ENCODE results near the gene RBBP9. TPM values are rescaled to one million over a fixed set of nuclear protein-coding genes. Genes with fewer than 3 reads are reported as not detected.

Gene RBBP9
- total and polyA plus RNA-seq, 2 of the 4 experiments (the other 2 are of a cell fraction) = 4.8 to 31.4 TPM

- Histone ChIP-seq H3K27ac (ENCODE audit: insufficient read depth, low read length) (no peak overlapping the region), H3K18ac (ENCODE audit: low read depth, low read length) (no peak overlapping the region), H3K4me3 (ENCODE audit: insufficient read depth, low read depth, low read length) (no peak overlapping the region), H2AK5ac (ENCODE audit: low read depth, low read length) (no peak overlapping the region), H3K27me3 (ENCODE audit: control insufficient read depth, insufficient read depth, low read length) (no peaks in the 10 kb centered on the region), H3K36me3 (ENCODE audit: control insufficient read depth, insufficient read depth, low read length) (no peaks in the 10 kb centered on the region), H2AFZ (replicated peaks; ENCODE audit: low read length, poor library complexity) (no peak overlapping the region), H2AK9ac (replicated peaks; ENCODE audit: low read depth, low read length, poor library complexity) (no peak overlapping the region), H3K4me1 (ENCODE audit: control insufficient read depth, insufficient read depth, low read length) (peaks cover 2% of the 10 kb centered on the region; the same call in 1 of the 2 replicates), H3K9me3 (ENCODE audit: control insufficient read depth, insufficient read depth, low read length) (no peaks in the 10 kb centered on the region), H2BK120ac (ENCODE audit: low read depth, low read length) (no peak overlapping the region), H3K9ac (ENCODE audit: low read depth, low read length) (no peak overlapping the region), H3K4me2 (ENCODE audit: low read depth, low read length) (no peak overlapping the region), H3K14ac (replicated peaks; ENCODE audit: low read depth, low read length) (no peak overlapping the region), H4K91ac (ENCODE audit: insufficient read depth, low read depth, low read length) (no peak overlapping the region), H4K5ac (ENCODE audit: low read depth, low read length) (no peak overlapping the region), H3K9me1 (ENCODE audit: insufficient read depth, low read length) (peaks cover 5% of the 10 kb centered on the region; the same call in 1 of the 2 replicates), H3K79me1 (ENCODE audit: low read depth in 1 of 2, low read length in 2 of 2) (no peaks in the 10 kb centered on the region), H2BK15ac (ENCODE audit: low read depth, low read length) (no peak overlapping the region), H3K56ac (ENCODE audit: extremely low read depth, insufficient read depth, low read length) (no peak overlapping the region), H3K4ac (ENCODE audit: low read depth, low read length) (no peak overlapping the region), H3K23ac (ENCODE audit: low read depth, low read length) (no peak overlapping the region), H4K20me1 (ENCODE audit: insufficient read depth, low read length) (no peaks in the 10 kb centered on the region), H2BK5ac (ENCODE audit: low read depth, low read length, poor library complexity, severe bottlenecking) (no peak overlapping the region), H4K8ac (ENCODE audit: low read depth in 2 of 2, low read length in 2 of 2) (no peak overlapping the region), H2BK20ac (ENCODE audit: low read depth, low read length) (no peak overlapping the region)
- ATAC-seq (ENCODE audit: low read depth) (no peak), DNase-seq (no peak)
- dilution Hi-C loops (cut with HindIII; ENCODE audit: low sequenced_read_pairs, unreplicated experiment) = no loop called here
- POLR2A ChIA-PET (ENCODE audit: unreplicated experiment) = no interaction called here
- no peak for TF ChIP-seq CHD1 (IDR thresholded peaks at IDR 0.05; ENCODE audit: low read depth, low read length)
- TF ChIP-seq RFX5 (IDR thresholded peaks at IDR 0.05; ENCODE audit: low read depth, low read length) = no peak
- no peak for TF ChIP-seq MAFK (IDR thresholded peaks at IDR 0.05; ENCODE audit: low read depth, low read length)
- TF ChIP-seq CEBPB (IDR thresholded peaks at IDR 0.05; ENCODE audit: low read depth, low read length) = no peak
- no peak for TF ChIP-seq MAZ (IDR thresholded peaks at IDR 0.05; ENCODE audit: borderline replicate concordance, low read depth, low read length)
- TF ChIP-seq POLR2A (IDR thresholded peaks at IDR 0.05; ENCODE audit: low read depth, low read length) = no peak
- TF ChIP-seq, protein P1, sequence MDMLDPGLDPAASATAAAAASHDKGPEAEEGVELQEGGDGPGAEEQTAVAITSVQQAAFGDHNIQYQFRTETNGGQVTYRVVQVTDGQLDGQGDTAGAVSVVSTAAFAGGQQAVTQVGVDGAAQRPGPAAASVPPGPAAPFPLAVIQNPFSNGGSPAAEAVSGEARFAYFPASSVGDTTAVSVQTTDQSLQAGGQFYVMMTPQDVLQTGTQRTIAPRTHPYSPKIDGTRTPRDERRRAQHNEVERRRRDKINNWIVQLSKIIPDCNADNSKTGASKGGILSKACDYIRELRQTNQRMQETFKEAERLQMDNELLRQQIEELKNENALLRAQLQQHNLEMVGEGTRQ (IDR thresholded peaks at IDR 0.05; ENCODE audit: low read depth, low read length) = no peak
- TF ChIP-seq SMC3 (IDR thresholded peaks at IDR 0.05; ENCODE audit: low read depth, low read length) = no peak
- intact Hi-C loops (cut with micrococcal nuclease) = no loop called here
- no CpG with 5 or more reads among the region's 1 CpG for WGBS, 2 experiments (ENCODE audit: extremely low coverage in 2 of 2, insufficient read length in 1 of 2)
- in situ Hi-C loops (cut with MboI; ENCODE audit: low sequenced_read_pairs) = no loop called here
- no TSS peak for BruUV-seq (replicated peaks)
- CTCF ChIA-PET = interaction anchor here (0.6 kb wide), 1 partner anchor 936 kb away, joined by 5 read pairs; no protein-coding TSS in a partner anchor
Observed at GRCh38 chr20:18440403-18440802, 56.6 kb downstream of the RBBP9 start.
